Stomach (tissue), 9 donors: ENCODE measurements around the gene TAOK1. TPM values are rescaled to one million over a fixed set of nuclear protein-coding genes. Genes with fewer than 3 reads are reported as not detected.
A peak's percentile ranks its signal among the peaks of the same experiment; 100 is the strongest.

Source experiments
- DNase-seq, 2 donors: peaks; one replicate each; pipeline versions ENCODE4 v3.0.0 to v3.0.0-alpha.2; 2013 to 2019
- H3K27ac ChIP-seq, 5 donors: fragments of 200-600 bp in 4 of 5; sonication (generic) in 4 of 5; one replicate each; pipeline ENCODE4 v1.5.1; 2013 to 2019; ENCODE audit warnings: mild to moderate bottlenecking in 1 of 5, moderate library complexity in 1 of 5
- H3K27me3 ChIP-seq, 3 donors: fragments of 200-600 bp; sonication (generic); one replicate each; pipeline ENCODE4 v1.5.1; 2017 to 2019; ENCODE audit warnings: mixed run types in 1 of 3
- H3K36me3 ChIP-seq, 4 donors: fragments of 200-600 bp; sonication (generic); 1 replicate in 3 of 4; 2 replicates in 1 of 4; pipeline ENCODE4 v1.5.1; 2016 to 2019
- H3K4me1 ChIP-seq, 4 donors: fragments of 200-600 bp; sonication (generic); one replicate each; pipeline ENCODE4 v1.5.1; 2016 to 2019
- H3K4me3 ChIP-seq, 4 donors: fragments of 200-600 bp; sonication (generic) in 3 of 4; one replicate each; pipeline ENCODE4 v1.5.1; 2016 to 2019; ENCODE audit warnings: mild to moderate bottlenecking in 1 of 4
- H3K9me3 ChIP-seq, 4 donors: fragments of 200-600 bp; sonication (generic); one replicate each; pipeline ENCODE4 v1.5.1; 2016 to 2019
- CTCF ChIP-seq, 7 experiments: fragments of 450-650 bp in 4 of 7; fragments of 200-600 bp in 3 of 7; sonication (generic) in 3 of 7; IDR thresholded peaks; one replicate each; pipeline ENCODE4 v1.5.1; 2016 to 2019; ENCODE audit warnings: antibody characterized with exemption in 7 of 7, control low read depth in 2 of 7, mild to moderate bottlenecking in 1 of 7
- EP300 ChIP-seq: sonication (generic); formaldehyde crosslinking; IDR thresholded peaks from one replicate; pipeline ENCODE4 v1.6.1; 2017; ENCODE audit warnings: antibody characterized with exemption
- POLR2A ChIP-seq, 4 donors: fragments of 450-650 bp; IDR thresholded peaks; one replicate each; pipeline ENCODE4 v1.6.1; 2016; ENCODE audit warnings: antibody characterized with exemption in 4 of 4, control low read depth in 2 of 4, mild to moderate bottlenecking in 1 of 4, moderate library complexity in 1 of 4
- POLR2AphosphoS5 ChIP-seq, 3 donors: sonication (generic); formaldehyde crosslinking; IDR thresholded peaks; one replicate each; pipeline ENCODE4 v1.6.1; 2016; ENCODE audit warnings: antibody characterized with exemption in 3 of 3
- WGBS, 5 donors: extraction: QIAGEN DNeasy Blood & Tissue Kit in 3 of 5; methylation state at CpG; one replicate each; pipeline versions ENCODE4 v1.1.5 to v1.1.7; 2013 to 2018; 5-methylcytosine and 5-hydroxymethylcytosine counted together
- intact Hi-C: fragments of 100-400 bp; cut with DNase I; formaldehyde crosslinking; loops from one replicate; pipeline ENCODE4 v1.15.1; 2023; ENCODE audit warnings: low total_unique reads
- polyA plus RNA-seq, 3 donors: library from polyadenylated mRNA; stranded (reverse); fragments of 200-250 nt; gene quantifications; one replicate each; pipeline ENCODE4 v1.2.3, GENCODE V29; 2013
- total RNA-seq, 5 donors: library from RNA; depleted of rRNA; stranded (reverse); fragments of >200 nt; gene quantifications; one replicate each; pipeline versions ENCODE4 v1.1.0 to v1.2.3, GENCODE V29; 2014 to 2016
- donor health status: healthy with polysubstance abuse.
- donor health status: Bipolar disorder and iron deficiency.
- donor health status: healthy.

The TAOK1 gene
- total and polyA plus RNA-seq, 8 donors: 4.4 to 230 (median 44.7) TPM

- intact Hi-C loops: no loop called here
- Histone ChIP-seq H3K27ac (peak overlapping the region; percentile 43 to 90 (median 84)), H3K9me3 (no peaks in the 10 kb centered on the region), H3K4me1 (peaks cover 58 to 80% (median 72%) of the 10 kb centered on the region in 4 donors), H3K4me3 (peak overlapping the region; percentile 26 to 78 (median 32)), H3K27me3 (peaks cover 0 to 9% (median 0%) of the 10 kb centered on the region in 3 donors), H3K36me3 (no peaks in the 10 kb centered on the region)
- peak in 1 of 2 donors; percentile 85 for DNase-seq
- no peak for TF ChIP-seq EP300
- no peak for TF ChIP-seq CTCF (IDR thresholded peaks at IDR 0.05)
- TF ChIP-seq POLR2A (IDR thresholded peaks at IDR 0.05): no peak
- no peak for TF ChIP-seq POLR2AphosphoS5 (IDR thresholded peaks at IDR 0.05)
- 1 to 10% (median 5%) methylated on average over 31 of the region's 31 CpGs for WGBS, 5 donors
These were observed 201.1 kb downstream of the TAOK1 start for GRCh38 chr17:29591146-29591736.

- peaks cover 0 to 9% (median 0%) of the 10 kb centered on the region in 3 donors for H3K27me3 ChIP-seq
- H3K36me3 ChIP-seq: no peaks in the 10 kb centered on the region
- peak overlapping the region; percentile 43 to 90 (median 84) for H3K27ac ChIP-seq
- H3K4me3 ChIP-seq: peak overlapping the region; percentile 26 to 78 (median 32)
- peaks cover 56 to 75% (median 65%) of the 10 kb centered on the region in 4 donors for H3K4me1 ChIP-seq
- peak; percentile 89 to 96 for DNase-seq
- no peaks in the 10 kb centered on the region for H3K9me3 ChIP-seq
- 7 to 9% (median 8%) methylated on average over 23 to 25 of the region's 25 CpGs for WGBS, 5 donors
- intact Hi-C loops: no loop called here
- no peak for TF ChIP-seq EP300
- TF ChIP-seq CTCF (IDR thresholded peaks at IDR 0.05): peak in 5 of 7 experiments; percentile 88 to 97 (median 93)
- TF ChIP-seq POLR2AphosphoS5 (IDR thresholded peaks at IDR 0.05): peak in 2 of 3 donors; percentile 45 to 79
- TF ChIP-seq POLR2A (IDR thresholded peaks at IDR 0.05): no peak
These were observed 201.8 kb downstream of the TAOK1 start for GRCh38 chr17:29591737-29592608.

GRCh38 chr17:29592850-29593551, 202.8 kb downstream of the TAOK1 start, which contains the start of gene ANKRD13B:
Gene ANKRD13B (plus strand): TSS chr17:29593132. CDS start chr17:29593622, 490 bp downstream.
- peak within 1 kb of the TSS; percentile 43 to 90 (median 84) for H3K27ac ChIP-seq
- peaks cover 0 to 9% (median 0%) of the 10 kb centered on the region in 3 donors for H3K27me3 ChIP-seq
- peak within 1 kb of the TSS; percentile 66 to 84 (median 73) for H3K4me3 ChIP-seq
- peak in 1 of 2 donors; percentile 81 for DNase-seq
- intact Hi-C loops: no loop called here
- no peaks in the 10 kb centered on the region for H3K36me3 ChIP-seq
- H3K4me1 ChIP-seq: peaks cover 46 to 64% (median 55%) of the 10 kb centered on the region in 4 donors
- TF ChIP-seq POLR2A (IDR thresholded peaks at IDR 0.05) (no peak), CTCF (IDR thresholded peaks at IDR 0.05) (no peak), EP300 (no peak), POLR2AphosphoS5 (IDR thresholded peaks at IDR 0.05) (no peak)
- H3K9me3 ChIP-seq: no peaks in the 10 kb centered on the region
- 0 to 1% (median 0%) methylated on average over 43 to 88 of the region's 96 CpGs for WGBS, 5 donors
